ENCODE data around the gene OPA3. TPM values are rescaled to one million over a fixed set of nuclear protein-coding genes. Genes with fewer than 3 reads are reported as not detected.
A peak's percentile ranks its signal among the peaks of the same experiment; 100 is the strongest.

OPA3 gene
- total and polyA plus RNA-seq, 10 of the 15 experiments (the other 5 are each of a cell fraction or from before 2014, with no cell fraction given) = 2.2 to 24.3 (median 13.3) TPM

DNA sequence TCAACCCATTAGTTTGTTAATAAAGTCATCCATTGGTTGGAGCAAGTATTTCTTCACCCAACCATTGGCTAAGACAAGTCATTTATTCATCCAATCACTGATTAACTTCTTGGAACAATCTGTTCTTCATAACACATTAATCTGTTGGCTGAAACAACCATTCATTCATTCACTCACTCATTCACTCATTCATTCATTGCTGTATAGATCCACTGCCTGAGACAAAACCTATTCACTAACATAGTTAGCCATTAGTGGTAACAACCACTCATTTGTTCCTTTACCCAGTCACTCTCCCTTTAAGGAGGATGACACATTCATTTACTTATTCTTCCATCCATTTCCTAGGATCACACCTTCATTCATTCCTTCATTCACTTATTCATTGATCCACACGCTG, 39.4 kb upstream of the OPA3 start:
- H3K79me2 ChIP-seq (ENCODE audit: control insufficient read depth, insufficient read depth, low read length) = no peaks in the 10 kb centered on the region
- no peak overlapping the region for H3K9ac ChIP-seq (ENCODE audit: control insufficient read depth, insufficient read depth, low read length)
- no peaks in the 10 kb centered on the region for H3K4me1 ChIP-seq (ENCODE audit: control insufficient read depth, insufficient read depth, low read length)
- intact Hi-C loops (cut with micrococcal nuclease; ENCODE audit: unreplicated experiment) = no loop called here
- BruUV-seq (replicated peaks) = TSS peak; percentile 55
- TF ChIP-seq ZNF384 (IDR thresholded peaks at IDR 0.05; ENCODE audit: borderline replicate concordance, low read depth, low read length) = no peak
- TF ChIP-seq, protein P1, sequence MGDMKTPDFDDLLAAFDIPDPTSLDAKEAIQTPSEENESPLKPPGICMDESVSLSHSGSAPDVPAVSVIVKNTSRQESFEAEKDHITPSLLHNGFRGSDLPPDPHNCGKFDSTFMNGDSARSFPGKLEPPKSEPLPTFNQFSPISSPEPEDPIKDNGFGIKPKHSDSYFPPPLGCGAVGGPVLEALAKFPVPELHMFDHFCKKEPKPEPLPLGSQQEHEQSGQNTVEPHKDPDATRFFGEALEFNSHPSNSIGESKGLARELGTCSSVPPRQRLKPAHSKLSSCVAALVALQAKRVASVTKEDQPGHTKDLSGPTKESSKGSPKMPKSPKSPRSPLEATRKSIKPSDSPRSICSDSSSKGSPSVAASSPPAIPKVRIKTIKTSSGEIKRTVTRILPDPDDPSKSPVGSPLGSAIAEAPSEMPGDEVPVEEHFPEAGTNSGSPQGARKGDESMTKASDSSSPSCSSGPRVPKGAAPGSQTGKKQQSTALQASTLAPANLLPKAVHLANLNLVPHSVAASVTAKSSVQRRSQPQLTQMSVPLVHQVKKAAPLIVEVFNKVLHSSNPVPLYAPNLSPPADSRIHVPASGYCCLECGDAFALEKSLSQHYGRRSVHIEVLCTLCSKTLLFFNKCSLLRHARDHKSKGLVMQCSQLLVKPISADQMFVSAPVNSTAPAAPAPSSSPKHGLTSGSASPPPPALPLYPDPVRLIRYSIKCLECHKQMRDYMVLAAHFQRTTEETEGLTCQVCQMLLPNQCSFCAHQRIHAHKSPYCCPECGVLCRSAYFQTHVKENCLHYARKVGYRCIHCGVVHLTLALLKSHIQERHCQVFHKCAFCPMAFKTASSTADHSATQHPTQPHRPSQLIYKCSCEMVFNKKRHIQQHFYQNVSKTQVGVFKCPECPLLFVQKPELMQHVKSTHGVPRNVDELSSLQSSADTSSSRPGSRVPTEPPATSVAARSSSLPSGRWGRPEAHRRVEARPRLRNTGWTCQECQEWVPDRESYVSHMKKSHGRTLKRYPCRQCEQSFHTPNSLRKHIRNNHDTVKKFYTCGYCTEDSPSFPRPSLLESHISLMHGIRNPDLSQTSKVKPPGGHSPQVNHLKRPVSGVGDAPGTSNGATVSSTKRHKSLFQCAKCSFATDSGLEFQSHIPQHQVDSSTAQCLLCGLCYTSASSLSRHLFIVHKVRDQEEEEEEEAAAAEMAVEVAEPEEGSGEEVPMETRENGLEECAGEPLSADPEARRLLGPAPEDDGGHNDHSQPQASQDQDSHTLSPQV (IDR thresholded peaks at IDR 0.05) = no peak
- TF ChIP-seq ZNF24 (IDR thresholded peaks at IDR 0.05) = peak; percentile 90
- H4K20me1 ChIP-seq (ENCODE audit: control insufficient read depth, insufficient read depth) = no peaks in the 10 kb centered on the region
- no peaks in the 10 kb centered on the region for H3K27me3 ChIP-seq (replicated peaks in 1 of 2; ENCODE audit: control insufficient read depth in 2 of 2, insufficient read depth in 2 of 2, low read length in 1 of 2)
- in situ Hi-C loops (cut with MboI) = no loop called here
- RAD21 ChIA-PET (ENCODE audit: unreplicated experiment) = no interaction called here
- H3K36me3 ChIP-seq (ENCODE audit: control insufficient read depth in 2 of 2, insufficient read depth in 2 of 2, low read length in 1 of 2) = peaks cover 14% of the 10 kb centered on the region in 2 experiments
- H3K4me2 ChIP-seq (ENCODE audit: control insufficient read depth, insufficient read depth) = no peak overlapping the region
- no peak for FAIRE-seq
- no peak overlapping the region for H2AFZ ChIP-seq (ENCODE audit: control insufficient read depth, low read depth, low read length)
- CTCF ChIA-PET = no interaction called here
- no peak for ATAC-seq
- 100% methylated on average over 1 of the region's 1 CpG for whole genome bisulfite sequencing (ENCODE audit: insufficient coverage, insufficient replicate concordance, low lambda C conversion rate, missing lambda C conversion rate)
- POLR2A ChIA-PET = no interaction called here
- no peak overlapping the region for H3K4me3 ChIP-seq
- SMC1A ChIA-PET (ENCODE audit: uncharacterized antibody, unreplicated experiment) = interaction anchor here (1.4 kb wide), 1 partner anchor 14 kb away, joined by 3 read pairs; no protein-coding TSS in a partner anchor
- H3K27ac ChIP-seq (ENCODE audit: control insufficient read depth, insufficient read depth) = no peak overlapping the region
- H3K9me3 ChIP-seq (replicated peaks; ENCODE audit: control insufficient read depth, insufficient read depth, low read length) = no peaks in the 10 kb centered on the region
- no peak for DNase-seq (ENCODE audit: low read depth, low spot score)

Measured in GM12878 (cell line).